Tibial nerve (tissue), 3 donors: Measurements from ENCODE around the gene THSD7B.

Experiments
- CTCF ChIP-seq, 5 experiments: fragments of 200-600 bp in 3 of 5; fragments of 450-650 bp in 2 of 5; sonication (generic) in 3 of 5; IDR thresholded peaks; one replicate each; pipeline ENCODE4 v1.5.1; 2016 to 2019; ENCODE audit warnings: antibody characterized with exemption in 5 of 5, mild to moderate bottlenecking in 3 of 5, moderate library complexity in 2 of 5
- POLR2A ChIP-seq, 2 donors: fragments of 450-650 bp; IDR thresholded peaks; one replicate each; pipeline ENCODE4 v1.6.1; 2017; ENCODE audit warnings: antibody characterized with exemption in 2 of 2, mild to moderate bottlenecking in 2 of 2, moderate library complexity in 2 of 2

- TF ChIP-seq CTCF (IDR thresholded peaks at IDR 0.05) (no peak), POLR2A (IDR thresholded peaks at IDR 0.05) (no peak)
These were observed 741.9 kb downstream of the THSD7B start for GRCh38 chr2:137507237-137507636.
